Endothelial cell of umbilical vein (primary cell): ENCODE data around the gene SELENOO. TPM values are rescaled to one million over a fixed set of nuclear protein-coding genes. Genes with fewer than 3 reads are reported as not detected.

ENCODE experiments used
- BruUV-seq: library from RNA; stranded (reverse); fragments of 400-500 nt; replicated peaks from 2 replicates; lab custom pipeline; 2021; lab: Mats Ljungman, UMichigan
- CTCF ChIA-PET: fragments of 300-600, 350-600 bp; sonication (Branson Sonifier 250); formaldehyde crosslinking; loops from one replicate; lab custom pipeline; 2021; ENCODE audit warnings: antibody characterized with exemption, inconsistent platforms; lab: Charles Lee
- POLR2A ChIA-PET: fragments of 300-600, 350-600 bp; sonication (Branson Sonifier 250); formaldehyde crosslinking; loops from one replicate; lab custom pipeline; 2021; ENCODE audit warnings: antibody characterized with exemption, inconsistent platforms; lab: Charles Lee
- DNase-seq: peaks from one replicate; pipeline ENCODE4 v3.0.0-alpha.2; 2011; ENCODE audit warnings: low read depth, low spot score
- FAIRE-seq: peaks from 2 replicates; lab custom pipeline; 2011; peaks lifted over from hg19 to GRCh38; lab: Jason Lieb, UNC
- H2AFZ ChIP-seq: 2 replicates; pipeline ENCODE4 v1.6.0; 2012; ENCODE audit warnings: low read depth, low read length, control low read depth, inconsistent platforms
- H3K27ac ChIP-seq: 2 replicates; pipeline ENCODE4 v1.5.1; 2011; ENCODE audit warnings: low read depth, mild to moderate bottlenecking, control low read depth, low read length, moderate library complexity; ENCODE audit not compliant: insufficient read depth
- H3K27me3 ChIP-seq, 2 experiments: 2 replicates each; pipeline versions ENCODE4 v1.6.0 to v1.6.1; 2011; ENCODE audit warnings: low read length in 2 of 2, mixed read lengths in 1 of 2; ENCODE audit not compliant: control insufficient read depth in 2 of 2, insufficient read depth in 2 of 2
- H3K36me3 ChIP-seq, 2 experiments: 2 replicates in 1 of 2; 3 replicates in 1 of 2; pipeline ENCODE4 v1.5.1; 2011; ENCODE audit warnings: low read length in 2 of 2, mild to moderate bottlenecking in 1 of 2, moderate library complexity in 1 of 2; ENCODE audit not compliant: control insufficient read depth in 2 of 2, insufficient read depth in 2 of 2; ENCODE audit errors: extremely low read depth in 1 of 2
- H3K4me1 ChIP-seq: 3 replicates; pipeline ENCODE4 v1.5.1; 2011; ENCODE audit warnings: mild to moderate bottlenecking, low read length; ENCODE audit not compliant: control insufficient read depth, insufficient read depth; ENCODE audit errors: extremely low read depth
- H3K4me2 ChIP-seq: 2 replicates; pipeline ENCODE4 v1.6.1; 2011; ENCODE audit warnings: low read length, control low read depth, mixed read lengths; ENCODE audit not compliant: insufficient read depth
- H3K4me3 ChIP-seq, 3 experiments: fragments of 200-600 bp in 1 of 3; sonication (generic), shearing (Covaris generic) in 1 of 3; replicated peaks in 1 of 3; 2 replicates each; pipeline ENCODE4 v1.5.1; 2011 to 2016; ENCODE audit warnings: control low read depth in 3 of 3, low read length in 3 of 3, mild to moderate bottlenecking in 2 of 3, inconsistent platforms in 1 of 3, low read depth in 1 of 3, moderate library complexity in 1 of 3; ENCODE audit not compliant: insufficient read depth in 1 of 3
- H3K79me2 ChIP-seq: 2 replicates; pipeline ENCODE4 v1.6.0; 2012; ENCODE audit warnings: low read length, inconsistent platforms; ENCODE audit not compliant: control insufficient read depth, insufficient read depth
- H3K9ac ChIP-seq: replicated peaks from 2 replicates; pipeline ENCODE3; 2011; ENCODE audit warnings: low read length, control low read depth; ENCODE audit not compliant: insufficient read depth; ENCODE audit errors: extremely low read depth
- H3K9me1 ChIP-seq: replicated peaks from 3 replicates; pipeline ENCODE4 v1.6.0; 2011; ENCODE audit warnings: mild to moderate bottlenecking, low read length; ENCODE audit not compliant: control insufficient read depth, insufficient read depth; ENCODE audit errors: extremely low read depth
- H3K9me3 ChIP-seq: replicated peaks from 2 replicates; pipeline ENCODE4 v1.5.1; 2012; ENCODE audit warnings: low read length, inconsistent platforms; ENCODE audit not compliant: control insufficient read depth, insufficient read depth
- H4K20me1 ChIP-seq: replicated peaks from 2 replicates; pipeline ENCODE3; 2011; ENCODE audit warnings: mild to moderate bottlenecking, low read length; ENCODE audit not compliant: control insufficient read depth, insufficient read depth; ENCODE audit errors: extremely low read depth
- EZH2 ChIP-seq: IDR thresholded peaks from 2 replicates; pipeline ENCODE4 v1.6.1; 2012; ENCODE audit warnings: borderline replicate concordance, low read depth, mild to moderate bottlenecking, moderate library complexity, low read length, inconsistent platforms; ENCODE audit not compliant: severe bottlenecking
- FOS ChIP-seq: IDR thresholded peaks from 2 replicates; pipeline ENCODE4 v1.6.1; 2011; ENCODE audit warnings: mild to moderate bottlenecking, low read length, moderate library complexity, borderline replicate concordance; ENCODE audit not compliant: insufficient read depth
- GATA2 ChIP-seq: IDR thresholded peaks from 2 replicates; pipeline ENCODE4 v1.7.0; 2011; ENCODE audit warnings: low read depth, mild to moderate bottlenecking, moderate library complexity, mixed read lengths, low read length; ENCODE audit not compliant: insufficient read length, insufficient read depth
- JUN ChIP-seq: IDR thresholded peaks from 2 replicates; pipeline ENCODE4 v1.6.1; 2011; ENCODE audit warnings: borderline replicate concordance, low read depth; ENCODE audit not compliant: insufficient read length, insufficient read depth
- POLR2A ChIP-seq: IDR thresholded peaks from 2 replicates; pipeline ENCODE4 v1.6.1; 2012; ENCODE audit warnings: low read depth, mild to moderate bottlenecking, control low read depth, low read length
- POLR2AphosphoS5 ChIP-seq: IDR thresholded peaks from 2 replicates; pipeline ENCODE4 v1.6.1; 2012; ENCODE audit warnings: low read depth, mild to moderate bottlenecking, control low read depth, low read length, moderate library complexity; ENCODE audit not compliant: insufficient read depth
- dilution Hi-C: fragments of 300-500 bp; cut with MboI; formaldehyde crosslinking; loops from one replicate; pipeline ENCODE4 v1.15.0; 2019; ENCODE audit warnings: low sequenced_read_pairs; ENCODE audit not compliant: extremely low pct_ligation_motif_present
- intact Hi-C: fragments of 100-400 bp; cut with micrococcal nuclease; formaldehyde crosslinking; loops from one replicate; pipeline ENCODE4 v1.10.0; 2022
- polyA plus RNA-seq, 4 experiments: library from polyadenylated mRNA; depleted of rRNA in 3 of 4; stranded (reverse) in 3 of 4; unstranded in 1 of 4; fragments of >200 nt; gene quantifications; 2 replicates each; pipeline versions ENCODE4 v1.2.1 to v1.2.3, GENCODE V29; 2011 to 2012; ENCODE audit warnings: missing spikeins in 1 of 4
- total RNA-seq: library from RNA; stranded (reverse); gene quantifications from 2 replicates; pipeline ENCODE4 v1.2.3, GENCODE V29; 2021

The SELENOO gene
- total and polyA plus RNA-seq, 2 donors (not counting 3 experiments of a cell fraction or from before 2014, with no cell fraction given) = 24.1 to 37.5 TPM

DNA sequence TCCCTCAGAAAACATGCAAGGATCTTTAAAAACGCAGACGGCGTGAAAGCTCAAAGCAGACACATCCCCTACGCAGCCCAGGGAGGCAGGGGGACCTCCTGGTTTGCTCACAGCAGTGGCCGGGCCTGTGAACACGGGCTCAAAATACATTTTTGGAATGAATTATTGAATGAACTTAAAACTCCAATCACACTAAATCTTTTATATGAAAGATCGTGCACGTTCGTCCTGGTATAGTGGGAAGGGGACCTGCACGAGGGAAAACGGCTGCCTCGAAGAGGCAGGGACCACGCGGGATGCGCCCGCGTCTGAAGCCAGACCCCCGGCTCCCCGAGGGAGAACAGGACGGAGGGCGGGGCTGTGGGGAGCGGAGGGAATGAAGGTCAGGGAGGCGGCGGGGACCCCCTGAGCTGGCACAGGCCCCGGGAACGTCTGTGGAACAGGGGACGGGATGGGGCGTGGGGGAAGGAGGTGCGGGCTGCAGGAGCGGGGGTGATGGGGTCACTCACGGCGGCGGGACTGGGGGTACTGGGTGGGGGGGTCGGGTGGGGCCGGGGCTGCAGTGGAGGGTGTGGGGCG is 31.5 kb upstream of the SELENOO start:
- H3K4me1 ChIP-seq = peaks cover 4% of the 10 kb centered on the region
- ChIA-PET CTCF (no interaction called here), POLR2A (no interaction called here)
- no peaks in the 10 kb centered on the region for H4K20me1 ChIP-seq
- TF ChIP-seq GATA2 (no peak), FOS (no peak), EZH2 (no peak), JUN (no peak), POLR2AphosphoS5 (no peak), POLR2A (no peak)
- BruUV-seq = no TSS peak
- H2AFZ ChIP-seq = no peak overlapping the region
- no peak overlapping the region for H3K9ac ChIP-seq
- peaks cover 0 to 2% of the 10 kb centered on the region in 2 experiments for H3K36me3 ChIP-seq
- no peaks in the 10 kb centered on the region for H3K9me3 ChIP-seq
- H3K27ac ChIP-seq = no peak overlapping the region
- H3K79me2 ChIP-seq = no peaks in the 10 kb centered on the region
- peak overlapping the region in 1 of 3 experiments; percentile 42 for H3K4me3 ChIP-seq
- FAIRE-seq (no peak), DNase-seq (no peak)
- H3K9me1 ChIP-seq = no peaks in the 10 kb centered on the region
- dilution Hi-C loops (no loop called here), intact Hi-C loops (no loop called here)
- no peaks in the 10 kb centered on the region for H3K27me3 ChIP-seq
- no peak overlapping the region for H3K4me2 ChIP-seq

DNA sequence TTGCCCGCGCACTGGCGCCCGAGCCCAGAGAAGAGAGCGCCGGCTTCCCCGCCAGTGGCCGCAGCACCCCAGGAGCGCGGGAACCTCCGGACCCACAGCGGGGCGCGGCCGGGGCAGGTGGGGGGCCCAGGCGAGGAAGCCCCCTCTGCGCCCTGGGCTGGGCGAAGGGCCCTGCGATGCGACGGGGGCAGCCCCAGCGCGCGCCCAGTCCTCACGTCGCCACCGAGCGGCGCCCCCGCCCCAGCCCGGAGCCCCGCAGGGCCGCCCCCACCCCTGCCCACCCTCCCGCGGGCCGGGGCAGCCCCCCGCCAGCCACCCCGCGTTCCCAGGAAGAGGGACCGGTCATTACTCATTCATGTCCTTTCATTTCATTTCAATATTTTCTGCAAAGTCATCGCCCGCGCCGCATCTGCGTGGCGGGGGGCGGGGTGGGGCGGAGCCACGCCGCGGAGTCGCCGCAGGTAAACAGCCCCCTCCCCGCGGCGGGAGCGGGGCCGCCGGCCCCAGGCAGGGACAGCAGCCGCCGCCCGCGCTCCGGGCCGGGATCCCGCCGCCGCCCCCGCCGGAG is 31.0 kb upstream of the SELENOO start:
- no TSS peak for BruUV-seq
- no peak overlapping the region for H2AFZ ChIP-seq
- H3K9me1 ChIP-seq = no peaks in the 10 kb centered on the region
- ChIA-PET POLR2A (no interaction called here), CTCF (no interaction called here)
- no peak overlapping the region for H3K27ac ChIP-seq
- H3K9me3 ChIP-seq = no peaks in the 10 kb centered on the region
- intact Hi-C loops (no loop called here), dilution Hi-C loops (no loop called here)
- peaks cover 0 to 2% of the 10 kb centered on the region in 2 experiments for H3K36me3 ChIP-seq
- no peak for TF ChIP-seq EZH2
- DNase-seq = no peak
- peak overlapping the region in 1 of 3 experiments; percentile 42 for H3K4me3 ChIP-seq
- no peaks in the 10 kb centered on the region for H3K79me2 ChIP-seq
- peaks cover 4% of the 10 kb centered on the region for H3K4me1 ChIP-seq
- H3K27me3 ChIP-seq = no peaks in the 10 kb centered on the region
- peak overlapping the region; percentile 16 for H3K9ac ChIP-seq
- no peak overlapping the region for H3K4me2 ChIP-seq
- FAIRE-seq = no peak
- H4K20me1 ChIP-seq = no peaks in the 10 kb centered on the region
